Measurements from ENCODE around the gene PRTFDC1.
"Not testable (repeated sequence)": the region's sequence is repeated elsewhere in the genome, so short reads cannot be mapped to it uniquely, and the experiment has no call there.

The PRTFDC1 gene

DNA sequence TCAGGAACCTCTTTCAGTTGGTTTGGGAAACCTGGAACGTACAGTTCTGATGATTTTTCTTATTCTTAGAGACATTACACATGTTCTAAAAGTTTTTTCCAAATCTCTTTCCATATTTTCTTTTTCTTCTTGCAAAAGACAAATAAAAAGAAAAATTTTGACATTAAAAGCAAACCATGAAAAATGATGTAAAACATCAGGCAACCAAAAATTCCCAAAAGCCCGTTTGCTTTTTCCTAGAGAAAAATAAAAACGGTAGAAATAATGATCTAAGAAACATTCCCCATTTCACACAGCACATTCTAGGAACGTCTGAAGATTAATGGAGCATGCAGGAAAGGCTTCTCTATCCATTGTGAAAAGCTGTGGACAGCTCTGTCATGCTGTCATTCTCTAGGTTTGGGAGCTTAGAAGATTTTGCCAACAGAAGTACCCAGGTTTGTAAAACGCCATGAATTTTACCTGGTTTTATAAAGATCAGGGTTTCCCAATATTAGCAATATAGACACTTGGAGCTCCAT, 11.2 kb upstream of the PRTFDC1 start:
- DNase-seq: no peak

- DNase-seq: no peak
Observed at GRCh38 chr10:24962995-24963394, 10.6 kb upstream of the PRTFDC1 start.

GRCh38 chr10:24961582-24961981, 9.2 kb upstream of the PRTFDC1 start:
- DNase-seq: no peak

- DNase-seq: no peak
Observed at GRCh38 chr10:24959382-24959730, 7.0 kb upstream of the PRTFDC1 start.

DNA sequence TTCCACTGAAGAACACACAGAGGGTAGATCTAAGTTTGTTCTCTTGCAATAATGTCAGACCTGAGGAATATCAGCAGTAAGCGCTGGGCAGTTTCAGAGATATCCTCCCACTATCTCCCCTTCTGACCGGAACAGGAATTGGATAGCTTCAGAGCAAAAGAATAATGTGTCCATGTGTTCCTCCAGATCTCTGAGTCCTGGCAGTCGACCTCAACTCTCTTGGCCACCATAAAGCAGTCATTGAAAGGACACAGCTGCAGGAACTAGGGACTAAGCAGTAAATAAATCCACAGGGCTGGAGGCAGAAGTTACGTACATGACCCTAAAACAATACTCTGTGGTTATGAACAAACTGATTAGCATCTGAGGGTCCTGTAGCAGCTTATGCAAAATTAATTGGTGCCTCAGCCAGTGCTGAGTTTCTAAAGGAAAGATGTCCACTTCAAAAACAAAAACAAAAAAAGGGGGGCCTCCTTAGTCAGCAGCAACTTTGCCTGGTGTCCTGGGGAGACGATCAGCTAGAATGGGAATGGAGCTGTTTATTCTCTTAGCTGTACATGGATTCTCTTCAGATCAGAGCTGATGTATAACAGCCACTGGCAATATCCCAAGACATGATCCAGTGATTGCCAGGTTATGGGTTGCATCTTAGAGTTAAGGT, 6.4 kb upstream of the PRTFDC1 start:
- DNase-seq: no peak

DNA sequence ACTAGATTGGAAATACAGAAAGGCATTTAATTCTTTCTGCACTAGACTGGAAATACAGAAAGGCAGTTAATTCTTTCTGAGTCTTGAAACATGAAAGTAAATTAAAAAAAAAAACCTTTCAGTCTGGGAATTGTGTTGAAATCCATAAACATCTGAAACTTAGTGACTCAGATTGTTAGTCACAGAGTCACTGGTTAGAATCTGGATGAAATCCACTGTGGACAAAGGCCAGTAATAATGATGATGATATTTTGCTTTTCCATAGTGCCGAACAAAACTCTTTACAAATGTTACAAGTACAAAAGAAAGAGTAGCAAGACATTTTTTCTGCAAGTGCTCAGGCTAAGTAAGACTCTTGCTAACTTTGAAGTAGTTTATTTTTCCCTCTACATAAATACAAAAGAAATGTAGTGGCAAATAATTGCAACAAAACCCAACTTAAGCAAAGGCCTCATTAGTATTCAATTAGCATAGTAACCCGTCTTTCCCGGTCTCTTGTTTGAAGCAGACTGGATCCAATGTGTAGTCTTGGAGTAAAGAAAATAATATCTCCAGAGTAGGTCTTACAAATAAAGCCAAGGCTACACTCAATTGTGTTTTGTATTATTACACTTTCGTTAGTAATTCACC, 5.8 kb upstream of the PRTFDC1 start:
- no peak for DNase-seq

DNA sequence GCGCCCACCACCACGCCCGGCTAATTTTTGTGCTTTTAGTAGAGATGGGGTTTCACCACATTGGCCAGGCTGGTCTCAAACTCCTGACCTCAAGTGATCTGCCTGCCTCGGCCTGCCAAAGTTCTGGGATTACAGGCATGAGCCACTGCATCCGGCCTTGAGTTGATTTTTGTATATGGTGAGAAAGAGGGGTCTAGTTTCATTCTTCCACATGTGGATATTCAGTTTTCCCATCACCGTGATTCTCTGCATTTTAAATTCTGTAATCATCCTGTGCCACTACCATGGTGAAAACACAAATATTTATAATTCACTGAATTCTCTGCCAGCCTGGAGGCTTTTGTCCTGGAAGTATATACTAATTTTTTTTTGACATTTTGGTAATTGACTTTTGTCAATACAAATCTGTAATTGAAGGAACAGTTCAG, 5.2 kb upstream of the PRTFDC1 start:
- DNase-seq: not testable (repeated sequence)

DNA sequence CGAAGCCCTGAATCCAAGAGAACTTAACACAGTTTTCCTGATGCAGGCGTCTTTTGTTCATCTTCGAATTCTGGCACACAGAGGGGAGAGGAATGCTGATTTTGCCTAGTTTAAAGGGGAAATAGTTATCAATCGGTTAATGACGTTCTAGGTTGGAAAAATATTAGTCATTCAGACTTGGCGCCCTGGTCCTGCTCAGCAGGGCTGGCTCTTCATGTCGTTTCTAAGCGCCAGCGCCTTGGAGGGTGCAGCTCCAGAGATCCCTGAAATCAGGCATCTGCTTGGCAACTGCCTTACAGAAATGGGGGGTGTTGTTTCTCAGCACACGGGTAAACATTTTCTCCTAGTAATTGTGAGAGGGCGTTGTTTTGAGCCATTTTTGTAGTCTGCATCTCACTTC, 1.3 kb upstream of the PRTFDC1 start:
- DNase-seq: no peak

GRCh38 chr10:24952707-24953645, 570 bp upstream of the PRTFDC1 start:
- peak; percentile 6 to 32 (median 12) for DNase-seq

GRCh38 chr10:24951201-24952142, 934 bp downstream of the PRTFDC1 start:
- no peak for DNase-seq

DNA sequence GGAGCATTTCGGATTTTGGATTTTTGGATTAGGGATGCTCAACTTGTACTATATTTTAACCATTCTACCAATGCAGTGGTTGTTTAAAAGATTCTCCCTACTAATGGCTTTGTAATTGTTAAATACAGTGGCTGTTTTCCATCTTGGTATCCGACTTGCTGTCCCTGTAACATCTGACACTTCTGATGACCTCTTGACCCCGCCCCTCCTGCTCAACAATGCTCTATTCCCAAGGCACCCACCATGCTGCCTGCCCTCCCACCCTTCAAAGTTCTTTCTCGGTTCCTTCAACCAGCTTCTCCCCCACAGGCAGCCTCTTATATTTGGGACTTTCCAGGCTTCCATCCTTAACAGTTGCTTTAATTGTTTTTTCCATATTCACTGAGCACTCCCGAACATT, 2.0 kb downstream of the PRTFDC1 start:
- DNase-seq: no peak

- no peak for DNase-seq
Observed at GRCh38 chr10:24949616-24950015, 2.8 kb downstream of the PRTFDC1 start.

DNA sequence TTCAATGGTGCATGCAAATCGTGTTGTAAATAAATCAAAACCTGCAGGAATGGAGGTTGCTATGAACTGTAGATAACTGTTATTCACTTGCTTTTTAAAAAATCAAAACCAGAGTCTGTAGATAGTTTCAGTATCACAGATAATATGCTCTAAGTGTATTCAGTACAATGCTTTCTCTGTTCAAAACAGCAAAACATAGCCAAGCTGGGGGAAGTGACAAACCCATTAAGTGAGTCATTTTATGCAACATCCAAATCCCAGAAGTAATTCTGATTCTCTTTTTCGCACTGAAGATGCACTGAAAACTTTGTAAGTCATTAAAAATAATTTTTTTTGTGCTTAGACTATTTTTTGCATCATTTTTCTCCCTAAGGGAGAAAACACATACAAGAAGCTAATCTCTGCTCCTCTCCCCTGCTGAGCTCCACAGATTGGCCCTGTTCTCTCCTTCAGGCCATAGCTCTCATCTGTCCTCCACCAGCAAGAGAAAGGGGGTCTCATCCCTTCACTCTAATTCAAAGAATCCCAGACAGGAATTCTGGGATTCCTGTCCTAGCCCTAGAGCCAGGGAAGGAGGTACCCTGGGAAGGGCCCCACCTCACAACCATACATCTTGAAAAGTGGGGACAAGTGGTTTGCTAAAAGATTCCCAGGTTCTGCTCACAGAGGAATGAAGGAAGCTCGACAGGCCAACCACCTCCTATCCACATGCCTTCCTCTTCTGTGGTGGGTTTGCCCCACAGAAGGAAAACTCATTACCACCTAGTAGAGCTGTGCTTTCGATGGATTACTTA, 4.9 kb downstream of the PRTFDC1 start:
- no peak for DNase-seq

- no peak for DNase-seq
Observed at GRCh38 chr10:24944512-24945255, 7.7 kb downstream of the PRTFDC1 start.

- DNase-seq: no peak
Observed at GRCh38 chr10:24938525-24938924, 13.9 kb downstream of the PRTFDC1 start.

- no peak for DNase-seq
Observed at GRCh38 chr10:24938076-24938475, 14.3 kb downstream of the PRTFDC1 start.

DNA sequence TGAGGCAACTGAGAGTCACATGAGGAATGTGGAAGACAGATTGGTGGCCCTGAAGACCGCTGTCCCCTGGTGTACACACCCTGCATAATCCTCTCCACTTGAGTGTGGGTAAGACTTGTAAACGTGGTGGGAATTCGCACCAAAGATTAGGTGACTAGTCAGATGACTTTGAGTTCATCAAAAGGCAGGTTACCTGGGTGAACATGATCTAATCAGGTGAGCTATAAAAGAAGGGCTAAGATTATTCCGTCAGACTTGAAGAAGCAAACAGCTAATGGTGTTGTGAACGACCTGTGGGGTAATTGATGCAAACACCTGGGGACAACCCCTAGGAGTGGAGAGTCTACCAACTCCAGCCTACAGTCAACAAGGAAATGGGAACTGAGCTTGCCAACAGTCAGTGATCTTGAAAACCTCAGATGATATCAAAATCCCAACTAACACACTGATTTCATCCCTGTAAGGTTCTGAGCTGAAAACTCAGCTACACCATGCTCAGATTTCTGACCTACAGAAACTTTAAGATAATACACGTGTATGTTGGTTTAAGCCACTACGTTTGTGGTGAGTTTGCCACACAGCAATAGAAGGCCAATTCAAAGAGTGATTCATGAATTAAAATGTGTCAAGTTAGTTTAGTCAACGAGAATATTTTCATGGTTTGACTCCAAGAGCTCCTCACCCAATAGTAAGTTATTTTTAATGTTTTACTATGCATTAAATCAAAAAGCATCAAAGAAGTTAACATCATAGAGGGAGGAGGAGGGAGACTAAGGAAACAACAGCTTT, 16.7 kb downstream of the PRTFDC1 start:
- no peak for DNase-seq

DNA sequence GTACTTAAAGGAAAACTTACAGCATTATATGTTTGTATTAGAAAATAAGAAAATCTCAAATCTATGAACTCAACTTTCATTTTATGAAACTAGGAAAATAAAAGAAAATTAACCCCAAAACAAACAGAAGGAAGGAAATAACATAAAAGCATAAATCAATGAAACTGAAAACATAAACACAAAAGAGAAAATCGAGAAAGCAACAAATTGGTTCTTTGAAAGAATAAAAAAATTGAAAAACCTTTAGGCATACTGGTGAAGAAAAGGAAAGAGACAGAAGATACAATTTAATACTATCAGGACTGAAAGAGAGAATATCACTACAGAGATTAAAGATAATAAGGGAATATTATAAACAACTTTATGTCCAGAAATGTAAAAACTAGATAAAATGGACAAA, 21.2 kb downstream of the PRTFDC1 start:
- no peak for DNase-seq

DNA sequence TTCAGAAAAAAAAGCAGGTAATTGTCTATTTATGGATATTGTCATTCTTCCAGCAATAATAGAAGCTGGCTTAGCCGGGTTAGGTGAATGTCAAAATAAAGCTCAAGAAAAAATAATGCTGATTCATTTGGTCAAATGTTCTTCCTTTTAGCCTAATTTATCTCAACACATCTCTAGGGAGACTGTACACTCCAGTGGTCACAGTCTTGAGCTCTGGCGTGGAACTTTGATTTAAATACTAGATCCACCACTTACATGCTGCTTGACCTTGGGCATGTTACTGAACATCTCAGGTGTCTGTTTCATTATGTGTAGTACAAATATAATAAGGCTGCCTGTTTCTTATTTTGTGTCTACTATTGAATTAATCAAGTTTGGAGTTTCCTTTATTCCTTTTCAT, 22.0 kb downstream of the PRTFDC1 start:
- DNase-seq: no peak

DNA sequence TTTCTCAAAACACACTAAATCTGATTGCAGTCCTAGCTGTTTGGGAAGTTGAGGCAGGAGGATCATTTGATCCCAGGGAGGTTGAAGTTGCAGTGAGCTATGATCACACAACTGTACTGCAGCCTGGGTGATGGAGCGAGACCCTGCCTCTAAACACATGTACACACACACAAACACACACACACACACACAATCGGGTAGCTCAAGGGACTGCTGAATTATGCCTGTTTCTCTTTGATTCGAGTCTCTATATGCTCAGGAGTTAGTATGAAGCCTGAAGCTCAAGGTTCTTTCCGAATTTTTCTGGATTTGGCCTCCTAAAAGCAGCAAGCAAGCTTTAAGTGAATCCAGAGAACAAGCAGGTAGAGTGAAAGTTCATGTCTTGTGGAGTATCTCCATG, 22.5 kb downstream of the PRTFDC1 start:
- DNase-seq: no peak

Measured in activated CD4-positive, CD25-positive, alpha-beta regulatory T cell (primary cell).